Trophoblast cell (in vitro differentiated cells and primary cell): ENCODE measurements around the gene DYNC2LI1.

Source experiments
- DNase-seq, 2 donors: peaks; one replicate each; pipeline ENCODE4 v3.0.0-alpha.2; 2016
- H2AFZ ChIP-seq: 2 replicates; pipeline ENCODE4 v1.6.1; 2013; ENCODE audit warnings: low read length, moderate library complexity, mild to moderate bottlenecking; ENCODE audit not compliant: insufficient read depth, poor library complexity
- H2AK5ac ChIP-seq: 2 replicates; pipeline ENCODE4 v1.6.1; 2013; ENCODE audit warnings: mild to moderate bottlenecking, low read length
- H2BK120ac ChIP-seq: 2 replicates; pipeline ENCODE4 v1.6.1; 2013; ENCODE audit warnings: low read length, mild to moderate bottlenecking, moderate library complexity; ENCODE audit not compliant: insufficient read depth, poor library complexity
- H2BK12ac ChIP-seq: 2 replicates; pipeline ENCODE4 v1.6.1; 2013; ENCODE audit warnings: mild to moderate bottlenecking, low read length, moderate library complexity
- H2BK5ac ChIP-seq: 2 replicates; pipeline ENCODE4 v1.6.1; 2013; ENCODE audit warnings: low read length, low read depth, moderate library complexity, mild to moderate bottlenecking; ENCODE audit not compliant: poor library complexity
- H3K14ac ChIP-seq: 2 replicates; pipeline ENCODE4 v1.6.1; 2013; ENCODE audit warnings: mild to moderate bottlenecking, low read length
- H3K18ac ChIP-seq: 2 replicates; pipeline ENCODE4 v1.6.1; 2013; ENCODE audit warnings: mild to moderate bottlenecking, low read length
- H3K23ac ChIP-seq: 2 replicates; pipeline ENCODE4 v1.6.1; 2013; ENCODE audit warnings: low read length
- H3K27ac ChIP-seq: 2 replicates; pipeline ENCODE4 v1.5.1; 2013; ENCODE audit warnings: low read depth, mild to moderate bottlenecking, inconsistent platforms, low read length, moderate library complexity
- H3K27me3 ChIP-seq: 2 replicates; pipeline ENCODE4 v1.6.1; 2013; ENCODE audit warnings: inconsistent platforms, mild to moderate bottlenecking, low read length, moderate library complexity; ENCODE audit not compliant: insufficient read depth
- H3K36me3 ChIP-seq, 2 experiments: 1 replicate in 1 of 2; 2 replicates in 1 of 2; pipeline ENCODE4 v1.6.1; 2013; ENCODE audit warnings: low read length in 2 of 2, mild to moderate bottlenecking in 2 of 2, moderate library complexity in 1 of 2; ENCODE audit not compliant: insufficient read depth in 2 of 2, control insufficient read depth in 1 of 2
- H3K4ac ChIP-seq: 2 replicates; pipeline ENCODE4 v1.6.1; 2013; ENCODE audit warnings: low read depth, mild to moderate bottlenecking, low read length, moderate library complexity
- H3K4me1 ChIP-seq, 2 experiments: 1 replicate in 1 of 2; 2 replicates in 1 of 2; pipeline ENCODE4 v1.6.1; 2013; ENCODE audit warnings: low read length in 2 of 2, mild to moderate bottlenecking in 2 of 2, moderate library complexity in 1 of 2; ENCODE audit not compliant: insufficient read depth in 2 of 2, control insufficient read depth in 1 of 2
- H3K4me2 ChIP-seq: 2 replicates; pipeline ENCODE4 v1.6.1; 2013; ENCODE audit warnings: inconsistent platforms, mild to moderate bottlenecking, low read length, moderate library complexity
- H3K4me3 ChIP-seq: 2 replicates; pipeline ENCODE4 v1.5.1; 2013; ENCODE audit warnings: mild to moderate bottlenecking, low read depth, low read length, inconsistent platforms
- H3K79me1 ChIP-seq: one replicate; pipeline ENCODE4 v1.6.1; 2013; ENCODE audit warnings: low read length
- H3K79me2 ChIP-seq: 2 replicates; pipeline ENCODE4 v1.6.1; 2013; ENCODE audit warnings: low read length, mild to moderate bottlenecking; ENCODE audit not compliant: control insufficient read depth, insufficient read depth, poor library complexity
- H3K9ac ChIP-seq: 2 replicates; pipeline ENCODE4 v1.6.1; 2013; ENCODE audit warnings: mild to moderate bottlenecking, low read length
- H3K9me3 ChIP-seq: 2 replicates; pipeline ENCODE4 v1.6.1; 2013; ENCODE audit warnings: low read depth, mild to moderate bottlenecking, control low read depth, inconsistent platforms, low read length; ENCODE audit not compliant: insufficient read depth
- H4K12ac ChIP-seq: 2 replicates; pipeline ENCODE4 v1.6.1; 2013; ENCODE audit warnings: low read depth, mild to moderate bottlenecking, low read length, moderate library complexity
- H4K8ac ChIP-seq: 2 replicates; pipeline ENCODE4 v1.6.1; 2013; ENCODE audit warnings: low read depth, mild to moderate bottlenecking, low read length, moderate library complexity
- H4K91ac ChIP-seq: one replicate; pipeline ENCODE4 v1.6.1; 2013; ENCODE audit warnings: low read depth, mild to moderate bottlenecking, low read length, moderate library complexity
- WGBS: extraction: QIAGEN DNeasy Blood & Tissue Kit; methylation state at CpG from one replicate; pipeline ENCODE4 v1.1.7; 2013; ENCODE audit warnings: missing lambda C conversion rate; ENCODE audit not compliant: insufficient read length, insufficient coverage; ENCODE audit errors: extremely low coverage; 5-methylcytosine and 5-hydroxymethylcytosine counted together

Gene DYNC2LI1

DNA sequence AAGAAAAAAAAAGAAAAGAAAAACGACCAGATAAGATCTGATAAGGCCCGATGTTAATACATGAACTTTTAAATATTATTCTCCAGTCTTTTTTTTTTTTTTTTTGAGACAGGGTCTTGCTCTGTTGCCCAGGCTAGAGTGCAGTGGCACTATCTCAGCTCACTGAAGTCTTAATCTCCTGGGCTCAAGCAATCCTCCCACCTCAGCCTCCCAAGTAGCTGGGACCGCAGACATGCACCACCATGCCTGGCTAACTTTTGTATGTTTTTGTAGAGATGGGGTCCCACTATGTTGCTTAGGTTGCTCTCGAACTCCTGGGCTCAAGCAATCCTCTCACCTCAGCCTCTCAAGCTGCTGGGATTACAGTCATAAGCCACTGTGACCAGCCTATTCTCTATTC lies 63.2 kb downstream of the DYNC2LI1 start:
- H2BK12ac ChIP-seq: no peak overlapping the region
- no peak overlapping the region for H3K18ac ChIP-seq
- H3K4me2 ChIP-seq: no peak overlapping the region
- no peak overlapping the region for H2AK5ac ChIP-seq
- H3K9me3 ChIP-seq: peaks cover 1% of the 10 kb centered on the region
- no peak overlapping the region for H3K14ac ChIP-seq
- no peak overlapping the region for H3K27ac ChIP-seq
- H3K27me3 ChIP-seq: no peaks in the 10 kb centered on the region
- H3K79me2 ChIP-seq: no peaks in the 10 kb centered on the region
- H3K36me3 ChIP-seq: no peaks in the 10 kb centered on the region
- no peaks in the 10 kb centered on the region for H3K4me1 ChIP-seq
- no peak overlapping the region for H2AFZ ChIP-seq
- H2BK5ac ChIP-seq: no peak overlapping the region
- no CpG with 5 or more reads among the region's 4 CpGs for WGBS
- H4K12ac ChIP-seq: no peak overlapping the region
- H3K23ac ChIP-seq: no peak overlapping the region
- no peak overlapping the region for H3K4ac ChIP-seq
- no peak overlapping the region for H4K91ac ChIP-seq
- no peak overlapping the region for H2BK120ac ChIP-seq
- H3K4me3 ChIP-seq: no peak overlapping the region
- no peak for DNase-seq
- H3K79me1 ChIP-seq: no peaks in the 10 kb centered on the region
- no peak overlapping the region for H3K9ac ChIP-seq
- H4K8ac ChIP-seq: no peak overlapping the region

DNA sequence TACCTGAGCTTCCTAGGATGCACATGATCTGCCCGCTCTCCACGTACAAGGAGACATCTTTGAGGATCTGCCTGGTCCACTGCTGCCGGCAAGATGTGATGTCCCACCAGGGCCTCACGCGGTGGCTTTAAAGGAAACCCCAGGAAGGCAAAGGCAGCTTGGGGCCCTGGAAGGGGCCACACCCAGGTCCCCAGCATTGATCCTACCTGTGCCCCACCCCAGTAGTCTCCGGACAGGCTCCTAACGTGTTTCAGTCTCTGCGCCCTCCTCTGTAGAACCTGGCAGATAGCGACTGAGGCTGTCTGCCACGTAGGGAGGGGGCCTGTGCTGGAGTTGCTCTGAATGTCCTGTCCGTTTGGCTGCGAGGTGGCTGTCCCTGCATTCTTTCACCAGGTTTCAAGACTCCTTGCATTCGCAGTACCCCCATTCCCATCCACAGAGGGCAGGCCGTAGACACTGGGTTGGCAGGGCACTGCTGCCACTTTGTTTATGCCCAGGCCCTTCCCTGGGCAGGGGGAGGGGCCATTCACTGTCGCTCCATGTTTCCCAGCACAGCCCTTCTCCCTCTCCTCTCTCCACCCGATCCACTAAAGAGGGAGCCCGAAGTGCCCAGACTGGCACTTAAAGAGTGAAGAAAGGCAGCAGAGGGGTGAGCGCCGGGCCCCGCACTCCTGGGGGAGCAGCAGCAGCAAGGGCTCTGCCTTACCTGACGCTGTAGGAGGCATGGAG lies 64.2 kb downstream of the DYNC2LI1 start:
- Histone ChIP-seq H4K91ac (no peak overlapping the region), H3K4me2 (no peak overlapping the region), H3K18ac (no peak overlapping the region), H3K4ac (no peak overlapping the region), H3K23ac (no peak overlapping the region), H3K36me3 (no peaks in the 10 kb centered on the region), H3K14ac (no peak overlapping the region), H3K27ac (no peak overlapping the region), H3K27me3 (no peaks in the 10 kb centered on the region), H3K9me3 (peaks cover 1% of the 10 kb centered on the region), H3K79me1 (no peaks in the 10 kb centered on the region), H3K4me1 (no peaks in the 10 kb centered on the region), H2AK5ac (no peak overlapping the region), H3K79me2 (no peaks in the 10 kb centered on the region), H2AFZ (no peak overlapping the region), H2BK5ac (no peak overlapping the region), H2BK12ac (no peak overlapping the region), H2BK120ac (no peak overlapping the region), H3K9ac (no peak overlapping the region), H4K12ac (no peak overlapping the region), H4K8ac (no peak overlapping the region), H3K4me3 (no peak overlapping the region)
- DNase-seq: no peak
- no CpG with 5 or more reads among the region's 21 CpGs for WGBS

GRCh38 chr2:43838560-43839267 lies 64.9 kb downstream of the DYNC2LI1 start, which contains the start of the genes ABCG5 and ABCG8:
ABCG5 (minus strand) TSS chr2:43838839; CDS start chr2:43838679, 160 bp downstream.
ABCG8 (plus strand) TSS chr2:43838971; CDS start chr2:43839054, 83 bp downstream.
- no peak within 1 kb of the TSS for H3K4me2 ChIP-seq
- H3K9me3 ChIP-seq: peaks cover 1% of the 10 kb centered on the region
- no peak within 1 kb of the TSS for H4K8ac ChIP-seq
- no peak within 1 kb of the TSS for H2BK120ac ChIP-seq
- no CpG with 5 or more reads among the region's 20 CpGs for WGBS
- H3K4me1 ChIP-seq: no peaks in the 10 kb centered on the region
- H3K36me3 ChIP-seq: no peaks in the 10 kb centered on the region
- no peak within 1 kb of the TSS for H3K9ac ChIP-seq
- no peak within 1 kb of the TSS for H4K12ac ChIP-seq
- no peak within 1 kb of the TSS for H2AFZ ChIP-seq
- no peak within 1 kb of the TSS for H3K23ac ChIP-seq
- DNase-seq: no peak
- H3K14ac ChIP-seq: no peak within 1 kb of the TSS
- no peak within 1 kb of the TSS for H3K4me3 ChIP-seq
- no peaks in the 10 kb centered on the region for H3K79me2 ChIP-seq
- H3K4ac ChIP-seq: no peak within 1 kb of the TSS
- no peak within 1 kb of the TSS for H2BK12ac ChIP-seq
- H2BK5ac ChIP-seq: no peak within 1 kb of the TSS
- H3K27me3 ChIP-seq: no peaks in the 10 kb centered on the region
- no peaks in the 10 kb centered on the region for H3K79me1 ChIP-seq
- no peak within 1 kb of the TSS for H2AK5ac ChIP-seq
- no peak within 1 kb of the TSS for H4K91ac ChIP-seq
- H3K27ac ChIP-seq: no peak within 1 kb of the TSS
- H3K18ac ChIP-seq: no peak within 1 kb of the TSS

GRCh38 chr2:43839776-43840564 lies 66.1 kb downstream of the DYNC2LI1 start:
- no peak for DNase-seq
- H3K9ac ChIP-seq: no peak overlapping the region
- H3K27ac ChIP-seq: no peak overlapping the region
- H3K23ac ChIP-seq: no peak overlapping the region
- H3K14ac ChIP-seq: no peak overlapping the region
- H4K8ac ChIP-seq: no peak overlapping the region
- H3K4me3 ChIP-seq: peak overlapping the region; percentile 23
- no peak overlapping the region for H2AFZ ChIP-seq
- H3K79me1 ChIP-seq: no peaks in the 10 kb centered on the region
- H4K12ac ChIP-seq: no peak overlapping the region
- no peak overlapping the region for H2BK5ac ChIP-seq
- no peak overlapping the region for H2AK5ac ChIP-seq
- no peak overlapping the region for H3K18ac ChIP-seq
- no peaks in the 10 kb centered on the region for H3K79me2 ChIP-seq
- H2BK12ac ChIP-seq: no peak overlapping the region
- no peak overlapping the region for H2BK120ac ChIP-seq
- H3K4me2 ChIP-seq: no peak overlapping the region
- H3K9me3 ChIP-seq: peaks cover 1% of the 10 kb centered on the region
- no peaks in the 10 kb centered on the region for H3K27me3 ChIP-seq
- no CpG with 5 or more reads among the region's 14 CpGs for WGBS
- H3K36me3 ChIP-seq: no peaks in the 10 kb centered on the region
- H4K91ac ChIP-seq: no peak overlapping the region
- H3K4ac ChIP-seq: no peak overlapping the region
- no peaks in the 10 kb centered on the region for H3K4me1 ChIP-seq
